ENCODE data around the gene YJEFN3. TPM values are rescaled to one million over a fixed set of nuclear protein-coding genes. Genes with fewer than 3 reads are reported as not detected.

The YJEFN3 gene
- total RNA-seq, 1 donor from 2014 or later = 0.69 TPM

- no peak for DNase-seq
Observed at GRCh38 chr19:19554074-19555023, 25.6 kb downstream of the YJEFN3 start.

DNA sequence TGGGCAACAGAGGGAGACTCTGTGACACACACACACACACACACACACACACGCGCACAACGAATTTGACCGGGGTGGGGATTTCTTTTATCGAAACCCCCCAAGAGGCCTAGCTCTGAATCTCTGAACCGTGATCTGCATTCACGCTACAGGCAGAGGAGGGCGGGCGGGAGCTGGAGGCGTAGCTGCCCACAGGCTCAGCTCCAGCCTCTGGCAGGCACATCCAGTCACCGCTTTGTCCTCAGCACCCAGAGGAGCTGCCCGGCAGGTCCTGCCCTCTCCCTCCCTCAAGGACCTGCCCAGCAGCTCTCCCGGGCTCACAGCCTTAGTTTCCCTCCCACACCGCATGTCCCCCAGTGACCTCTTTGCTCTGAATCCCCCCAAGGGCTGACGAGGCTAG is 29.3 kb downstream of the YJEFN3 start:
- no peak for DNase-seq

DNA sequence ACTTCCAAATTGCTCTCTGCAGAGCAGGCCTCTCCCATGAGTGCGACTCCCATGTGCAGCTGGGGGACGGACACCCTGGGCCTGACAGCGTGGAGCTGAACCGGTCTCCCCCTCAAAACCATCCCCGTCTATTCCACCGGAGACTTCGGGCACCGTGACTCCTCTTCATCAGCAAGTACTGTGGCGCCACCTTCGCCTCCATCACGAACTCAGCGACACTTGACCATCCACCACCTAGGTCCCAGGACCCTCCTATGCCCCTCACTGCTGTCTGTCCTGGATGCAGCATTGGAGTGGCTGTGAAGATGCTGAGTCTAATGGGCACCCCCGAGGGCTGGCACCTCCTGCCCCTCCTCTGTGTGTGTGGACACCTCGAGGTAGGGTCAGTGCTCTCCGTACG is 29.9 kb downstream of the YJEFN3 start:
- DNase-seq = no peak

DNA sequence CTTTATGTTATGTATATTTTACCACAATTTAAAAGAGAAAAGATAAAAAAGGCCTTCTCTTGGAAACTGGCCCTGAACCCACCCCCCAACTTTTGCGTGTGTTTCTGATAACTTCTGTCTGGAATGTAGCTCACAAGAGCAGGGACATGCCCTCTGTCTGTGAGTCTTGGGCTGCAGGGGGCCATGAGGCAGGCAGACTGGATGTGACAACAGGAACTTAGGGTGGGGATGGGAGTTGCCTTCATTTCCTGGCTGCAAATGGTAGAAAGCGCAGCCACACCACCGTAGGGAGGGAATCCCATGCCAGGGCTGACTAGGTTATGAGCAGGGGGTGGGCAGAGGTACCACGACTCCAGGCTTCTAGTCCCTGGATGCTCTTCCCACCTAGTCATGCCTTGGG is 31.2 kb downstream of the YJEFN3 start:
- no peak for DNase-seq

- DNase-seq = no peak
Observed at GRCh38 chr19:19561946-19562664, 33.4 kb downstream of the YJEFN3 start.

GRCh38 chr19:19562665-19563347 is 34.1 kb downstream of the YJEFN3 start:
- DNase-seq = no peak

DNA sequence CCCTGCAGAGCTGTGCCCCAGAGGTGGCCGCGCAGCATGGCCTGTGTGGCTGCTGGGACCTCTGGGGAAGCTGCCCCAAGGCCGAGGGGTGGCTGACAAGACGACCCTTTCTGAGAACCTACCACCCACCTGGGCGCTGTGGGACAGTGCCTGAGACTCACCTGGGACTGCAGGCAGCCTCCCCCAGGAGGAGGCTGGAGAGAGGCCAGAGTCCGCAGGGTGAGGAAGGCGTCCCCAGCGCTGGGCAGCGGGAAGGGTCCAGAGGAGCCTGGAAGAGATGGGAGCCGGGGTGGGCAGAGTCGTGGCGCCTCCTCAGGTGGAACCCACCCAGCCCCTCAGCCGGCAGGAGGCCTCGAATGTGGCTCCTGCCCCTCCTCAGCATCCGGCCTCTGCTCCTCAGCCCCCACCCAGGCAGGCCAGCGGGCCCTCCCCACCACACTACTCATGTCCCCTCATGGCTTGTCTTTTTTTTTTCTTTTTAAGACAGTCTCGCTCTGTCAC is 34.7 kb downstream of the YJEFN3 start:
- no peak for DNase-seq

- DNase-seq = no peak
Observed at GRCh38 chr19:19566306-19566705, 37.6 kb downstream of the YJEFN3 start.

- DNase-seq = no peak
Observed at GRCh38 chr19:19567391-19567790, 38.7 kb downstream of the YJEFN3 start.

DNA sequence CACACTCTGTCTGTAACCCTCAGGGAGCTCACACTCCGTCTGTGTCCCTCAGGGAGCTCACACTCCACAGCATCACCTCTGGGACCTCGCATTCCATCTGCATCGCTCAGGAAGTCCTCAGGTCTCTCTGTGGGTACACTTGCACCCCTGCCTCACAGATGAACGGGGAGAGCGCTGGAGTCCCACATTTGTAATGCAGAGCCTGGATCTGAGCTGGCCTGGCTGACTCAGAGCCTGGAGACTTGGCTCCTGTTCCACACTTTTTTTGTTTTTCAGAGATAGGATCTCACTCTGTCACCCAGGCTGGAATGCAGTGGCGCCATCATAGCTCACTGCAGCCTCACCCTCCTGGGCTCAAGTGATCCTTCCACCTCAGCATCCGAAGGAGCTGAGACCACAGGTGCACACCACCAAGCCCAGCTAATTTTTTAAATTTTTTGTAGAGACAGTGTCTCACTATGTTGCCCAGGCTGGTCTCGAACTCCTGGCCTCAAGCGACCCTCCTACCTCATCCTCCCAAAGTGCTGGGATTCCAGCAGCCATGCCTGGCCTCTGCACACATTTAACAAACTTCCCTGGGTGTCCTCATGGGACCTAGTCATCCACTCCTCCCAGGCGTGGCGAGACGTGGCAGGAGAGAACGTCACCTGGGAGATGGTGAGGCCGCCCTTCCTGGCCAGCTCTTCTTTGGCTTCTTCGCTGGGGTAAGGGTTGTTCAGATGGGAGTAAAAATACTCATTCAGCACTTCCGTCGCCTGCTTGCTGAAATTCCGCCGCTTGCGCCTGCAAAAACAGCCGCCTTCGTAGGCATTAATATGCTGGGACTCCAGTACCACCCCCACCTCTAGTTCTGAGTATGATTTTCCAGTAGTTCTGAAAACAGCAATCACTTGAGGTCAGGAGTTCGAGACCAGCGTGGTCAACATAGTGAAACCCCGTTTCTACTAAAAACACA is 40.4 kb downstream of the YJEFN3 start:
- DNase-seq = no peak

GRCh38 chr19:19570571-19570970 is 41.9 kb downstream of the YJEFN3 start:
- no peak for DNase-seq

DNA sequence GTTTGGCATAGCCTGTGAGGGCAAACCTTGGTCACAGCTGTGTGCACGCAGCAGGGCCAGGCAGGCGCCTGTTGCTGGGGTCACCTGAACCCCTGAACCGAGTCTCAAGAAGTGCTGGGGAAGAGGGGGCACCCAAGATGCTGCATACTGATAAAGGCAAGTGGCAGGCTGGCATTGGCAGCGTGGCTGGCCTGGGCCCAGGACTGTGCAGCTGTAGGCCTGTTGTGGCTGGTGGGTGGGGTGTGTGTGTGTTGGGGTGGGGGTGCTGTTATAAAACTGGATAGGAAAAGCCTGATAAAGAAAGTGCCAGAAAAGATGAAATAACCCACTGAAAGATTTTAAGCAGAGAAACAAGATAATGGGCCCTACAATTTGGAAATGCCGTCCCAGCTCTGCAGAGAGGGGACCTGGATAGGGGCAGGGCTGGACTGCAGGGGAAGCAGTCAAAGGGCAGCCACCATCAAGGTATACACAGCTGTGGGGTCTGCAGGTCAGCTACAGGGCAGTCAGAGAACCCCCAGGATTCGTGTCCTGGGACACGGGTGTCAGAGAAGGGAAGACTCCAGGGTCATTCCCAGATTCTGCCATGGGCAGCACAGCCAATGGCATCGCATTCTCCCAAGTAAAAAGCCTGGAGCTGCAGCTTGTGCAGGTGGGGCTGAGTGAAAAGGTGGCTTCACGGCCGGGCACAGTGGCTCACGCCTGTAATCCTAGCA is 42.5 kb downstream of the YJEFN3 start:
- DNase-seq = no peak

DNA sequence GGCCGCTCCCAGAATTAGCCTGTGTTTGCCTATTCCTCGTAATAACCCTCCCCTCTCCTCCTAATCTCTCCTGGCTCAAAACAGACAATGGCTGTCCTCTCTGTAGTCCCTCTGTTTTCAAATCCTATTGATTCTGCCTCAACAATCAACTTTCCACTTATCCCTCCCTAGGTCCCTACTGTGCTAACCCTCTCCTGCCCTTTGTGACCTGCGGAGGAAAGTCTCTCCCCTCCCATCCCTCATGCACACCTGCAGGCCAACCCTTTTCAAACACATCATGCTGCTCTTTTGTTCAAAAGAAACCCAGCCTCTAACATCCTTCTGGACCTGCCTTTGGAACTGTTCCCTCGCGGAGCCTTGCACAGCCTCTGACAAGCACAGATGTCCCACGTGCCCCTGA is 46.7 kb downstream of the YJEFN3 start:
- no peak for DNase-seq

DNA sequence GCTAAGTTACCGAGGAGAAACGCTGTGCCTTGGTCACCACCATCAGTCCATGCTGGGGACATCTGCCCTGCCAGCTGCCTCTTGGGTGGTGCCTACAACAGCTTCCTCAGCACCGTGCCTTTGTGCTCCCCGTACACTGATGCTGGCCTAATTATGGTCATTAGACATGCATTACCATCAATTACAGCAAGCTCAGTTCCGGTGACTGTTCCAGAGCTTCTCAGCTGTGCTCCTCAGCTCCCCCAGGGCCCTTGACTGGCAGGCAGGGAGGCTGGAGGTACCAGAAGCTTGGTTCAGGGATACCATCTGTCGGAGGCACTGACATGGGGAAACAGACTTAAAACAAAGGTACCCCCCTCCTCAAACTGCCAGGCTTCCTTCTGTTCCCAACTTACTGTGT is 49.5 kb downstream of the YJEFN3 start:
- DNase-seq = no peak

- DNase-seq = no peak
Observed at GRCh38 chr19:19579533-19580361, 51.0 kb downstream of the YJEFN3 start.

DNA sequence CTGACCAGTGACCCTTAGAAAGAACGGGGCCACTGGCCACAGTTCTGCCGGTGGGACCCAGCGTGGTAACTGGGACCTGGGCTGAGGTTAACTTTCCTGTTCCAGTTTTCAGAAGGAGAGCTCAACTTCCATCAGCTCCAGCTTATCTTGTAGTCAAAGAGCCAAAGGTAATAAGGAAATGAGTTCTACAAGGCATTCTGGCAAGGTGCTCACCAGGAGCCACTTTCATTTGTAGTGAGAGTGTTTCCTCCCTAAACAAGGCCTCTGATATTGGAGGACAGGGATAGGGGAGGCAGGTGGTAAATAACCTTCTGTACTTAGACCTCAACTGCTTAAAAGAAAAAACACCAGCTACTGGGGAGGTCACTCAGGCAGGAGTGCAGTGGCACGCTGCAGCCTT is 51.7 kb downstream of the YJEFN3 start:
- no peak for DNase-seq

- no peak for DNase-seq
Observed at GRCh38 chr19:19581391-19581790, 52.7 kb downstream of the YJEFN3 start.

DNA sequence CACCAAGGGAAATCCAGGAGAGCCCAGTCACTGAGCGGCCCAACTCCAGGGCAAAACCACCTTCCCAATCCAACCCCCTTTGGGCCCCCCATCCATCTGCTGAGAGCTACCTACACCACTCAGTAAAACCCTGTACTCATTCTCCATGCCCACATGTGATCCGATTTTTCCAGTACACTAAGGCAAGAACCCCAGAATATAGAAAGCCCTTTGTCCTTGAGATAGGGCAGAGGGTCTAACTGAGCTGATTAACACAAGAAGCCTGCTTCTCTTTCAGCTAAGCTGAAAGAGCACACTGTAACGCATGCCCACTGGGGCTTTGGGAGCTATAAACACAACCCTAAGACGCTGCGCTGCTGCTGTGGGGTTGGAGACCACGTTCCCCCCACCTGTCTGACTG is 53.8 kb downstream of the YJEFN3 start:
- no peak for DNase-seq

GRCh38 chr19:19584356-19584755 is 55.6 kb downstream of the YJEFN3 start:
- DNase-seq = no peak

All from skin of body (tissue), 2 donors.